HL-60 (cell line): ENCODE results near the gene GPR153.

Experiments used
- DNase-seq, 2 experiments: peaks; one replicate each; pipeline ENCODE4 v3.0.0-alpha.2; 2010 to 2020; ENCODE audit warnings: low read depth in 1 of 2, low spot score in 1 of 2
- H3K27ac ChIP-seq: fragments of 250-450 bp; sonication (Bioruptor Pico); replicated peaks from 2 replicates; pipeline ENCODE4 v1.5.1; 2020; ENCODE audit warnings: mild to moderate bottlenecking, moderate library complexity
- H3K27me3 ChIP-seq: fragments of 250-450 bp; sonication (Bioruptor Pico); 2 replicates; pipeline ENCODE4 v1.5.1; 2021; ENCODE audit warnings: mild to moderate bottlenecking, moderate library complexity; ENCODE audit not compliant: insufficient read depth, poor library complexity, severe bottlenecking
- H3K4me3 ChIP-seq: replicated peaks from 2 replicates; pipeline ENCODE4 v1.5.1; 2011; ENCODE audit warnings: mild to moderate bottlenecking, control low read depth, low read length; ENCODE audit not compliant: insufficient read depth
- GABPA ChIP-seq: IDR thresholded peaks from 2 replicates; pipeline ENCODE4 v1.6.1; 2012; ENCODE audit warnings: low read depth
- POLR2AphosphoS5 ChIP-seq: IDR thresholded peaks from 2 replicates; pipeline ENCODE4 v1.6.1; 2012; ENCODE audit warnings: low read depth
- REST ChIP-seq: IDR thresholded peaks from 2 replicates; pipeline ENCODE4 v1.6.1; 2012; ENCODE audit warnings: low read depth; ENCODE audit not compliant: insufficient replicate concordance
- SPI1 ChIP-seq: IDR thresholded peaks from 2 replicates; pipeline ENCODE4 v1.6.1; 2012; ENCODE audit warnings: low read depth, mild to moderate bottlenecking, borderline replicate concordance
- TF ChIP-seq, protein P1 (sequence below): IDR thresholded peaks from one replicate; pipeline ENCODE4 v1.5.1; 2011; ENCODE audit warnings: low read length, control low read depth, inconsistent platforms; ENCODE audit not compliant: insufficient read depth

Gene GPR153

GRCh38 chr1:6302568-6302967 is 41.7 kb upstream of the GPR153 start:
- TF ChIP-seq GABPA: no peak
- TF ChIP-seq POLR2AphosphoS5: no peak
- TF ChIP-seq, protein P1, sequence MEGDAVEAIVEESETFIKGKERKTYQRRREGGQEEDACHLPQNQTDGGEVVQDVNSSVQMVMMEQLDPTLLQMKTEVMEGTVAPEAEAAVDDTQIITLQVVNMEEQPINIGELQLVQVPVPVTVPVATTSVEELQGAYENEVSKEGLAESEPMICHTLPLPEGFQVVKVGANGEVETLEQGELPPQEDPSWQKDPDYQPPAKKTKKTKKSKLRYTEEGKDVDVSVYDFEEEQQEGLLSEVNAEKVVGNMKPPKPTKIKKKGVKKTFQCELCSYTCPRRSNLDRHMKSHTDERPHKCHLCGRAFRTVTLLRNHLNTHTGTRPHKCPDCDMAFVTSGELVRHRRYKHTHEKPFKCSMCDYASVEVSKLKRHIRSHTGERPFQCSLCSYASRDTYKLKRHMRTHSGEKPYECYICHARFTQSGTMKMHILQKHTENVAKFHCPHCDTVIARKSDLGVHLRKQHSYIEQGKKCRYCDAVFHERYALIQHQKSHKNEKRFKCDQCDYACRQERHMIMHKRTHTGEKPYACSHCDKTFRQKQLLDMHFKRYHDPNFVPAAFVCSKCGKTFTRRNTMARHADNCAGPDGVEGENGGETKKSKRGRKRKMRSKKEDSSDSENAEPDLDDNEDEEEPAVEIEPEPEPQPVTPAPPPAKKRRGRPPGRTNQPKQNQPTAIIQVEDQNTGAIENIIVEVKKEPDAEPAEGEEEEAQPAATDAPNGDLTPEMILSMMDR: no peak
- H3K27ac ChIP-seq: no peak overlapping the region

GRCh38 chr1:6301526-6301925 is 40.6 kb upstream of the GPR153 start:
- no peak for DNase-seq
- Histone ChIP-seq H3K27me3 (no peaks in the 10 kb centered on the region), H3K4me3 (no peak overlapping the region), H3K27ac (no peak overlapping the region)
- no peak for TF ChIP-seq GABPA
- no peak for TF ChIP-seq POLR2AphosphoS5
- TF ChIP-seq, protein P1: no peak
- no peak for TF ChIP-seq SPI1
- no peak for TF ChIP-seq REST

More at GRCh38 chr1:6302568-6302967, 41.7 kb upstream of the GPR153 start:
- H3K4me3 ChIP-seq: no peak overlapping the region
- no peaks in the 10 kb centered on the region for H3K27me3 ChIP-seq
- DNase-seq: no peak

DNA sequence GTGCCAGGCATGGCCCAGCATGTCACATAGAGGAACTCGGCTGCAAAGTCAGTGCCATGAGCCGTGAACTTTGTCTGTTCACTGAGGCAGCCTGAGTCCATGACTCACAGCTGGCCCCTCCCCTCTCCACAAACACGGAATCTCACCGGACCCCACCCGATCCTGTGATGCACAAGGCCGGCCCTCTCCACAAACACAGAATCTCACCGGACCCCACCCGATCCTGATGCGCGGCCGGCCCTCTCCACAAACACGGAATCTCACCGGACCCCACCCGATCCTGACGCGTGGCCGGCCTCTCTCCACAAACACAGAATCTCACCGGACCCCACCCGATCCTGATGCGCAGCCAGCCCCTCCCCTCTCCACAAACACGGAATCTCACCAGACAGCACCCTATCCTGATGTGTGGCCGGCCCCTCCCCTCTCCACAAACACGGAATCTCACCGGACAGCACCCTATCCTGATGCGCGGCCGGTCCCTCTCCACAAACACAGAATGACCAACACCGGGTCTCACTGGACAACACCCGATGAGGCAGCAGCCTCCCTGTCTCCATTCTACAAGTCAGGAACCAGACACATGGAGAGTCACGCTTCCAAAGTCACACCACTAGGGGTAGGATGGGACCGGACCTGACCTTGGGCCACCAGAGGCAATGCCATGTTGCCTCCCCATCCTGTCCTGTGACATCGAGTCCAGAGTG is 39.6 kb upstream of the GPR153 start:
- no peak for DNase-seq
- Histone ChIP-seq H3K27ac (no peak overlapping the region), H3K27me3 (no peaks in the 10 kb centered on the region), H3K4me3 (no peak overlapping the region)
- TF ChIP-seq REST (no peak), SPI1 (no peak), GABPA (no peak), POLR2AphosphoS5 (no peak)
- TF ChIP-seq, protein P1: no peak

DNA sequence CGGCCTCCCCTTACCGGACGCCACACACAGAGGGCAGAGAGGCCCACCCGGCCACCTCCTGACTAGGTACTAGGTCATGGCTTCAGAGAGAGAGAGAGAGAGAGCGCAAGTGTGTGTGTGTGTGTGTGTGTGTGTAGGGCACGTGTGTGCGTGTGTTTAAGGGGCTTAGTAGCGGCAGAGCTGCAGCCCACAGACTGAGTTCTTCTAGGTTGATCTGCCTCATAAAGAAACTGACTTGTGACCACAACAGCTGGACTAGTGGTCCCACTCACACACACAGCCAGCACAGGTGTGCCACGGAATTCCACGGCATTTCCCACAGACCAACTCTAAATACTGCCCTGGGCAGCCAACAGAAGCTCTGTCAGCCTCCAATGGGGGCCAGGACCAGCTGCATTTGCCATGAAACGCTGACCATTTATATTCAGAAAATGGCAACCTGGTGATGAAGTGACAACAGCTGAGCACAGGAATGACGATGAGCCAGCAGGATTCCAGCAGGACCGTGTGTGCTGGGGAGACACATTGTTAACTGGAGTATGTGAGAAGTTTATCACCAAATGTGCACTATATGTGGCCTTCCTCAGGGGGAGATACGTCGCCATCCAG is 38.8 kb upstream of the GPR153 start:
- H3K27ac ChIP-seq: no peak overlapping the region
- H3K4me3 ChIP-seq: no peak overlapping the region

More for the DNA sequence above, 38.8 kb upstream of the GPR153 start:
- TF ChIP-seq POLR2AphosphoS5 (no peak), GABPA (no peak), REST (no peak), SPI1 (no peak)
- TF ChIP-seq, protein P1: no peak
- no peak for DNase-seq
- H3K27me3 ChIP-seq: no peaks in the 10 kb centered on the region
